Ovary (tissue), 9 donors: ENCODE measurements around the gene UPP2. TPM values are rescaled to one million over a fixed set of nuclear protein-coding genes. Genes with fewer than 3 reads are reported as not detected.

Experiments
- DNase-seq, 5 donors: peaks; one replicate each; pipeline ENCODE4 v3.0.0-alpha.2; 2019 to 2020
- H3K27ac ChIP-seq, 2 donors: fragments of 200-600 bp; one replicate each; pipeline versions ENCODE4 v1.5.1 to v1.8.0; 2019 to 2022
- H3K27me3 ChIP-seq: fragments of 200-600 bp; one replicate; pipeline ENCODE4 v1.8.0; 2022
- H3K36me3 ChIP-seq: fragments of 200-600 bp; sonication (generic); one replicate; pipeline ENCODE4 v1.5.1; 2019
- H3K4me1 ChIP-seq: one replicate; pipeline ENCODE4 v1.8.1; 2013; ENCODE audit warnings: mild to moderate bottlenecking, moderate library complexity; ENCODE audit not compliant: insufficient read depth
- H3K4me3 ChIP-seq: fragments of 200-600 bp; sonication (generic); one replicate; pipeline ENCODE4 v1.5.1; 2017
- H3K9me3 ChIP-seq, 2 donors: fragments of 200-600 bp in 1 of 2; sonication (generic) in 1 of 2; one replicate each; pipeline versions ENCODE4 v1.5.1 to v1.8.1; 2013 to 2019; ENCODE audit warnings: mild to moderate bottlenecking in 1 of 2, moderate library complexity in 1 of 2
- EP300 ChIP-seq: sonication (generic); formaldehyde crosslinking; IDR thresholded peaks from one replicate; pipeline ENCODE4 v1.6.1; 2017; ENCODE audit warnings: antibody characterized with exemption
- POLR2A ChIP-seq: fragments of 450-650 bp; IDR thresholded peaks from one replicate; pipeline ENCODE4 v1.6.1; 2017; ENCODE audit warnings: antibody characterized with exemption, mild to moderate bottlenecking, moderate library complexity
- WGBS, 3 donors: extraction: QIAGEN DNeasy Blood & Tissue Kit in 1 of 3; methylation state at CpG; one replicate each; pipeline versions ENCODE4 v1.1.5 to v1.1.7; 2013 to 2017; 5-methylcytosine and 5-hydroxymethylcytosine counted together
- intact Hi-C, 4 donors: fragments of 100-400 bp; cut with DNase I; formaldehyde crosslinking; loops; one replicate each; pipeline versions ENCODE4 v1.11.0 to v1.15.1; 2022 to 2023
- polyA plus RNA-seq, 2 donors: library from polyadenylated mRNA; stranded (reverse); fragments of 200-250 nt in 1 of 2; fragments of 350-450 nt in 1 of 2; fragmentation: Illumina TruSeq in 1 of 2; extraction: RNeasy Lipid Tissue Mini Kit (QIAGEN cat#74804) in 1 of 2; gene quantifications; one replicate each; pipeline ENCODE4 v1.2.3, GENCODE V29; 2013 to 2014
- total RNA-seq, 7 donors: library from RNA; depleted of rRNA in 2 of 7; stranded (reverse); fragments of >200 nt in 2 of 7; fragmentation: NEBNext Ultra II Directional in 3 of 7; extraction: Animal tissue kit (Norgen Biotek cat#: 25700) in 3 of 7; gene quantifications; one replicate each; pipeline versions ENCODE4 v1.1.0 to v1.2.4, GENCODE V29; 2016 to 2023
- TF ChIP-seq, protein P1 (sequence below), 3 donors: fragments of 450-650 bp in 2 of 3; fragments of 200-600 bp in 1 of 3; IDR thresholded peaks; one replicate each; pipeline versions ENCODE4 v1.5.1 to v1.8.0; 2016 to 2022; ENCODE audit warnings: antibody characterized with exemption in 3 of 3, mild to moderate bottlenecking in 1 of 3
- donor health status: DM: no; HTN: no; CAD: no; lungs with moderate emphysema.
- donor health status: DM: no; HTN: no; CAD: no.
- donor health status: Bipolar disorder and iron deficiency.
- donor health status: DM: yes; HTN: yes; CAD: no.
- donor health status: DM: no; HTN: no; CAD: no.
- donor health status: DM: yes; HTN: yes; CAD: no.

The UPP2 gene
- total and polyA plus RNA-seq, 9 donors = 0.08 to 0.28 (median 0.16) TPM; not detected in 3

DNA sequence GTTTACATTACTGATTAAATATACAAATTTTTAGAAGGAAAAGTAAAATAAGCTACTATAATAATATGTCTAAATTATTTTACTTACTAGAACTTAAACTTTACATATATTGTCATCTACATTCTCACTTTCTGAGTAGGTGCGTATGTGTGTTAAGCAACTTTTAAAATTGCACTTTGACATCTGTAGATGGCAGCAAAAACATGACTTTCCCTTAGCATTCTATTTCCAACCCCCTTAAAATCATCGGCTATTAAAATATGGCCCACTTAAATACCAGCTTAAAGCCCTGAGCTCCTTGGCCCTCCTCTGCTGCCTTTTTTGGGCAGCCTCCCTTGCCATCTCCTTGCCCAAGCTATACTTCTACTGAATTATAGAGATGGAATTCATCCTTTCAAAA lies 78.0 kb downstream of the UPP2 start:
- Histone ChIP-seq H3K27ac (no peak overlapping the region), H3K9me3 (no peaks in the 10 kb centered on the region), H3K36me3 (no peaks in the 10 kb centered on the region), H3K4me1 (no peaks in the 10 kb centered on the region), H3K27me3 (no peaks in the 10 kb centered on the region), H3K4me3 (no peak overlapping the region)
- 9 to 13% (median 9%) methylated on average over 2 of the region's 2 CpGs for WGBS, 3 donors
- TF ChIP-seq POLR2A (no peak), EP300 (no peak)
- TF ChIP-seq, protein P1, sequence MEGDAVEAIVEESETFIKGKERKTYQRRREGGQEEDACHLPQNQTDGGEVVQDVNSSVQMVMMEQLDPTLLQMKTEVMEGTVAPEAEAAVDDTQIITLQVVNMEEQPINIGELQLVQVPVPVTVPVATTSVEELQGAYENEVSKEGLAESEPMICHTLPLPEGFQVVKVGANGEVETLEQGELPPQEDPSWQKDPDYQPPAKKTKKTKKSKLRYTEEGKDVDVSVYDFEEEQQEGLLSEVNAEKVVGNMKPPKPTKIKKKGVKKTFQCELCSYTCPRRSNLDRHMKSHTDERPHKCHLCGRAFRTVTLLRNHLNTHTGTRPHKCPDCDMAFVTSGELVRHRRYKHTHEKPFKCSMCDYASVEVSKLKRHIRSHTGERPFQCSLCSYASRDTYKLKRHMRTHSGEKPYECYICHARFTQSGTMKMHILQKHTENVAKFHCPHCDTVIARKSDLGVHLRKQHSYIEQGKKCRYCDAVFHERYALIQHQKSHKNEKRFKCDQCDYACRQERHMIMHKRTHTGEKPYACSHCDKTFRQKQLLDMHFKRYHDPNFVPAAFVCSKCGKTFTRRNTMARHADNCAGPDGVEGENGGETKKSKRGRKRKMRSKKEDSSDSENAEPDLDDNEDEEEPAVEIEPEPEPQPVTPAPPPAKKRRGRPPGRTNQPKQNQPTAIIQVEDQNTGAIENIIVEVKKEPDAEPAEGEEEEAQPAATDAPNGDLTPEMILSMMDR (IDR thresholded peaks at IDR 0.05) = no peak
- DNase-seq = no peak
- intact Hi-C loops = loop anchor here in 2 of 4 donors (10.0 kb wide), 2 partner anchors 565 to 575 kb away; no protein-coding TSS in a partner anchor

DNA sequence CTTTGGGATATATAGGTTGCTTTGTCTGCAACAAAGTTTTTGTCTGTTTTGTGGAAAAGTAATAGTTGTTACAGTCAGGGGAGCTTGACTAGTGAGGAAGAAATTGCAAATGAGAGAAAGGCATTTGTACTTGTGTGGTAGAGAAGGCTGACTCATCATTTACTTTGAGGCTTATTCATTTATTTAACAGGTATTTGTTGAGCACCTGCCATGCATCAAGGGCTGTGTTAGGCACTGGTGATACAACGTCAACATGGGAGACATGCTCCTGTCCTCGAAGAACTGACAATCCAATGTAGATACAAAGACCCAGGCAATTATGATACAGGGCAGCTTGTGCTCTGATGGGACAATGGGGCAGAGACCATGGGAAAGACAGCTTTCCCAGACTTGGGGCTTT lies 79.5 kb downstream of the UPP2 start:
- Histone ChIP-seq H3K27me3 (no peaks in the 10 kb centered on the region), H3K4me3 (no peak overlapping the region), H3K4me1 (no peaks in the 10 kb centered on the region), H3K27ac (no peak overlapping the region), H3K9me3 (no peaks in the 10 kb centered on the region), H3K36me3 (no peaks in the 10 kb centered on the region)
- no peak for DNase-seq
- intact Hi-C loops = loop anchor here in 2 of 4 donors (10.0 kb wide), 2 partner anchors 564 to 574 kb away; no protein-coding TSS in a partner anchor
- 93 to 97% (median 97%) methylated on average over 2 of the region's 2 CpGs for WGBS, 3 donors
- TF ChIP-seq, protein P1 (IDR thresholded peaks at IDR 0.05) = no peak
- TF ChIP-seq POLR2A (no peak), EP300 (no peak)

DNA sequence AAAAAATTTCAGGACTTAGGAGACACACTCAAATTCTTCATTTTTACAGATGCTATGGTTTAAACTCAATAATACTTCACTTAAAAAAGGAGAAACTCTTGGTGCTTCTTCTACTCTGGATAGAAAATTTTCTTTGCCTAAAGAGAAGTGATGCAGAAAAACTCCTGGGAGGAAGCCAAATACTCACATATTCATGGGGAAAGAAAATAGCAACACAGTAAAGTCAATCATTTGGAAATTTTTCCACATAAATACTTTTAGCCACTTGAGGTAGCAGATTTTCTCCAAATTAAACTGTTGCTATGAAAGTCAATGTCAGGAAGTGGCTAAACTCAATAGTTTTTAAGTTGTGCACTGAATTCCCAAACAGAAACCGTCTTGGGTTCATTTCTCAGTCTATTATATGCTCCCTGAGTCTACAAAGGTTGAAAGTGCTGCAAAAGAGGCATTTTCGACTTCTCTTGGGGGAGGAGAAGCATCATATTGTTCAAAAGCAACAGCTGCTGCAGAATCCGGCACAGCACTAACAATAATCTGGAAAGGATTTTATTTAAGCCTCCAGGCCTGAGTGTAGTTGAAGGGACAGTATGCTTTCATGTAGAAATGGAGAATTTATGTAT lies 81.1 kb downstream of the UPP2 start:
- 38 to 57% (median 46%) methylated on average over 3 of the region's 3 CpGs for WGBS, 3 donors
- TF ChIP-seq, protein P1 (IDR thresholded peaks at IDR 0.05) = no peak
- no peak for TF ChIP-seq EP300
- no peak for TF ChIP-seq POLR2A
- Histone ChIP-seq H3K9me3 (no peaks in the 10 kb centered on the region), H3K27me3 (no peaks in the 10 kb centered on the region), H3K27ac (no peak overlapping the region), H3K4me1 (no peaks in the 10 kb centered on the region), H3K36me3 (no peaks in the 10 kb centered on the region), H3K4me3 (no peak overlapping the region)
- intact Hi-C loops = loop anchor here in 2 of 4 donors (10.0 kb wide), 2 partner anchors 562 to 572 kb away; no protein-coding TSS in a partner anchor
- DNase-seq = no peak

DNA sequence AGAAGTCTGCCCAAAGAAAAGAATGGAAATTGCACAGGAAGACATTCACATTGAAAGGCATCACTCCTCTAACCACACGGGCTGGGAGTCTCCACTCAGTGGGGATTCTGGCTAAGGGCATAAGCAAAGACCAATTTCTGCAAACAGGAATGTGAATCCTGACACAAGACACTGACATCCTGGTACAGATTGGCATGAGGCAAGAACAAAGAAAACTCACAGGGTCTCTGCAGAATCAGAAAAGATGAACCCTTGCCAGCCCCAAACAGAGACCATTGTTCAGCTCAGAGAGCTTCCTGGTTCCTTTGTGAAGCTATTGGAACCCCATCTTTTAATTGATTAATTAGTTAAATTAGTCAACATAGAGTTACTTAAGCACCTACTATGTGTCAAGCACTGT lies 82.3 kb downstream of the UPP2 start:
- Histone ChIP-seq H3K4me3 (no peak overlapping the region), H3K36me3 (no peaks in the 10 kb centered on the region), H3K9me3 (no peaks in the 10 kb centered on the region), H3K27ac (no peak overlapping the region), H3K4me1 (no peaks in the 10 kb centered on the region), H3K27me3 (no peaks in the 10 kb centered on the region)
- TF ChIP-seq EP300 (no peak), POLR2A (no peak)
- TF ChIP-seq, protein P1 (IDR thresholded peaks at IDR 0.05) = no peak
- intact Hi-C loops = loop anchor here in 2 of 4 donors (10.0 kb wide), 2 partner anchors 561 to 571 kb away; no protein-coding TSS in a partner anchor
- no peak for DNase-seq
- WGBS, 3 donors = 86 to 92% (median 91%) methylated on average over 1 of the region's 1 CpG
